Measurements from ENCODE around the gene LRTM1.

Gene LRTM1

DNA sequence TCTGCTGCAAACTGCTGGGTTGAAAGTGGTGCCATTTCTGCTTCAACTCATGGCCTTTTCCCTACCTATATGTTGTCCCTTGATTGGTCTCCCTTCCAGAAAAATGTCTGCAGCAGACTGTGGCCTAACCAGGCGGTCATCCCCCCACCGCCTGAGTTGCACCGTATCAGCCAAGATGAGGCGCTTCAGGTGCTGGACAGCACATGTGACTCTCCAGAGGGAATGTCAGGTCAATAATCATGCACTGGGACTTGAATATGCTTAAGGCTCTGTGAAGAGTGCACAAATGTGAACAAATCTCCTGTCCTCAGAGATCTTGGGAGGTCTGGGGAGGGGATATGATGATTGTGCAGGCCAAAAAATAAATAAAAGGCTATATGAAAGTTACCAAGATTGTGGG is 32.2 kb downstream of the LRTM1 start:
- H3K4me1 Mint-ChIP-seq (ENCODE audit: low read depth) = no peaks in the 10 kb centered on the region
- no peak overlapping the region for H3K27ac Mint-ChIP-seq
- H3K4me3 Mint-ChIP-seq = no peak overlapping the region
- DNase-seq (ENCODE audit: low spot score) = no peak
- H3K27me3 Mint-ChIP-seq (ENCODE audit: low read depth) = no peaks in the 10 kb centered on the region
- no peaks in the 10 kb centered on the region for H3K36me3 Mint-ChIP-seq (ENCODE audit: low read depth)
- H3K9me3 Mint-ChIP-seq = no peaks in the 10 kb centered on the region

DNA sequence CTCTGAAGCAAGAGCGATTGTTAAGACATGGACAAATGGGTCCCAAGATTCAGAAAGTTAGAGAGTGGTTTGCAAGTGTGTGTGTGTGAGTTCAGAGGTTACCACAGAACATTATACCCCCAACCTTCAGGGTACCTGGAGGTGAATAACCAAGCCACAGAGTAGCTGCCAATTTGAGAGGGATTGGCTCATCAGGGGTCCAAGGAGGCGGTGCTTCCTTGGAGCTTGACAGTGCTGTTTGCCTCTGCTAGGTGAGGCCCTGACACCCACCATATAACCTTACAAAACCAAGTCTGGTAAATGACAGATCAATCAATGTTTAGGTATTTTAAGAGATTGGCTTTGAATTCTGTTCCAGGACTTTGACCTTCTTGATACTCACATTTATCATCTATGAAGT is 35.7 kb downstream of the LRTM1 start:
- H3K27ac Mint-ChIP-seq = no peak overlapping the region
- no peaks in the 10 kb centered on the region for H3K9me3 Mint-ChIP-seq
- no peak overlapping the region for H3K4me3 Mint-ChIP-seq
- H3K27me3 Mint-ChIP-seq (ENCODE audit: low read depth) = no peaks in the 10 kb centered on the region
- H3K4me1 Mint-ChIP-seq (ENCODE audit: low read depth) = no peaks in the 10 kb centered on the region
- H3K36me3 Mint-ChIP-seq (ENCODE audit: low read depth) = no peaks in the 10 kb centered on the region
- DNase-seq (ENCODE audit: low spot score) = no peak

DNA sequence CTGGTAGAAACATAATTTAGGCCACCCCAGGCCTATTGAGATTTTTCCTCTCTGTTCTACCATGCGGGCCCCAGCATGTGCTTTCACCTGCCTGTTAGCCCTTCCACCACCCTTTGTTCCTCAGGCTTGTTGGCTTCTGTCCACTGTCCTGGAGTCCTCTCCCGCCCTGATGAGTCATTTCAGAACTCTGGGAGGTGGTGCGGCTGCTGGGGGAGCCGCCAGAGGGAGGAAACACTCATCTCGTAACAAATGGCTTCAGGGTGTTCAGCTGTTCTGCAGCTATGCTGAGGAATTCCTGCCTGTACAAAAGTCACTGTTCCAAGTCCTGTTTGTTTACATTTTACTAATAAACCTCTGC is 36.3 kb downstream of the LRTM1 start:
- Mint-ChIP-seq H3K9me3 (no peaks in the 10 kb centered on the region), H3K36me3 (ENCODE audit: low read depth) (no peaks in the 10 kb centered on the region), H3K4me1 (ENCODE audit: low read depth) (no peaks in the 10 kb centered on the region), H3K4me3 (no peak overlapping the region), H3K27ac (no peak overlapping the region), H3K27me3 (ENCODE audit: low read depth) (no peaks in the 10 kb centered on the region)
- no peak for DNase-seq (ENCODE audit: low spot score)

DNA sequence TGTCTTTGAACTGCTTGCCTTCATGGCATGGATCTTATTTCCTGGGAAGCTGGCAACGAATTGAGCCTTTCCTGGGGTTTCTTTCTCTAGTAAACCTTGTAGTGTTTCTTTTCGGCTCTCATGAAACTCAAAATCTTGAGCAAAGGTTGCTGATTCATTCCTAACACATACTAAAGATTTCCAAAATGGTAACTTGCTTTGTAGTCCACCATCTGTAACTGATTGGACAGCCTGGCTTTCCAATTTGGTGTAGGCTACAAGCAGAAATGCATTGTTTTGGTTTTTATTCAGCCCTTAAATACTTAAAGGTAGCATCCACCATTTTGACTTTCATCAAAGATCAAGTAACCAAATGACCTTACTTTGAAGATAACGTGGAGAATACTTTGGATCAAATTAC is 38.1 kb downstream of the LRTM1 start:
- Mint-ChIP-seq H3K27me3 (ENCODE audit: low read depth) (no peaks in the 10 kb centered on the region), H3K4me3 (no peak overlapping the region), H3K4me1 (ENCODE audit: low read depth) (no peaks in the 10 kb centered on the region)

DNA sequence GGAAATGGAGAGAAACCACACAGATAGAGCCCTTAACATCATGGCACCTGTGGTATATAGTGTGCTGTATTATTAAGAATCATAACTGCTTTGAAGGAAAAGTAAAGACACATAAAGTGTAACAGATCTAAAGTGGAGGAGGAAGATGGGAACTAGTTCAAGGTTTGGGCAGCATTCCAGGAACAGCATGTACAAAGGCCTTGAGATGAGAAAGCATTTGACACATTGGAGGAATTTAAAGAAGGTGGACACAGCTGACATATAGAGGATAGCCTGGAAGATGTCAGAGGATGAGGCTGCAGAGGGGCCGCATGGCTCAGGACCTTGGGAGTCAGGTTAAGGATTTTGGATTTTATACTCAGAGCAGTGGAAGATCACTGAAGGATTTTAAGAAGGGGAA is 39.0 kb downstream of the LRTM1 start:
- H3K4me3 Mint-ChIP-seq = no peak overlapping the region
- H3K4me1 Mint-ChIP-seq (ENCODE audit: low read depth) = no peaks in the 10 kb centered on the region
- H3K9me3 Mint-ChIP-seq = no peaks in the 10 kb centered on the region
- H3K27ac Mint-ChIP-seq = no peak overlapping the region
- H3K36me3 Mint-ChIP-seq (ENCODE audit: low read depth) = no peaks in the 10 kb centered on the region
- H3K27me3 Mint-ChIP-seq (ENCODE audit: low read depth) = no peaks in the 10 kb centered on the region
- DNase-seq (ENCODE audit: low spot score) = no peak

More for the DNA sequence above, 38.1 kb downstream of the LRTM1 start:
- DNase-seq (ENCODE audit: low spot score) = no peak
- Mint-ChIP-seq H3K36me3 (ENCODE audit: low read depth) (no peaks in the 10 kb centered on the region), H3K27ac (no peak overlapping the region), H3K9me3 (no peaks in the 10 kb centered on the region)

DNA sequence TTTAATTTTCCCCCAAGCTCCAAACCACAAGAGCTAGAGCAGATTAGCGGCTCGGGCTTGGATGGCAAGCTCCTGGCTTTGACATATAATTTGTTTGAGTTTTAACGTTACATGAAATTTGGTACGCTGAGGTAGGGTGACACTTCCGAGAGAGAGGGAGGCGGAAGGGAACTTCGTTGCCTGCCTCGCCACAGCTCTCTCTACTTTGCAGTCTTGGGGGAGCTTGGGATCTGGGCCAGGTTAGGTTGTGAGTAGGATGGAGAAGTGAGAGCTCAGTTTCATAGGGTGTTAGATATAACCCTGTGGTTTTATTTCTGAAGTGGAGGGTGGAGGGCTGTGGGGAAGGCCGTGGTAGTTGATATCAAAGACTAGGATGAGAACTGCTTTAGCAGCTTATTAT is 39.7 kb downstream of the LRTM1 start:
- Mint-ChIP-seq H3K27me3 (ENCODE audit: low read depth) (no peaks in the 10 kb centered on the region), H3K27ac (no peak overlapping the region), H3K9me3 (no peaks in the 10 kb centered on the region), H3K36me3 (ENCODE audit: low read depth) (no peaks in the 10 kb centered on the region), H3K4me3 (no peak overlapping the region), H3K4me1 (ENCODE audit: low read depth) (no peaks in the 10 kb centered on the region)
- DNase-seq (ENCODE audit: low spot score) = no peak

DNA sequence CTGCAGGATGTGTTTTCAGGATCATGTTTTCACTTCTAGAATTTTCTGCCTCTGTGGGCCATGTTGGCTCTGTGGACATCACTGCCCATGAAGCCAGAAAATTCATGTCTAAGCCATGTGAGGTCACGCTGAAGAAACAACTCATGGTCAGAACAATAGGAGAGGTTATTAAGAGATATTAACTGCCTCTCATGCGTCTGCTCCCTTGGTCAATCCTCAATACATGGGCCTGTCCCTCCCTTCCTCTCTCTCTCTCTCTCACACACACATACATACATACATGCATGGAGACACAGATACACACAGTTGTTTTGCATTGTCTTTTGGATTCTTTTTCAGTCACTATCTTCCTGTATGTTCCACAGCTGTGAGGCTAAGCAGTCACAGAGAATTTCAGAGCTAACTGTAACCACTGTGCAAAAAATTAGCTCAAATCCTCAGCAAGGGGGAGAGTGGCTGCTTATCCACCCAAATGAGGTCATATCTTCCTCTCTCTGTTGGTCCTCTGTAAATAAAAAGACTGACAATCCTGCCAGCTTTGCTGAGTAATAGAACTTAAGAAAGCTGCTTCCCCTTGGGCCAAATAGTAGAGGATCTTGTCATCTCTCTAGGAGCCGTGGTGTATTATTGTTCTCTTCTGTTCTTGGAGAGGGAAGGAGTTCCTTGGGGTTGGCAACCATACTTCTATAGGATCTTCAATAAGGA is 45.6 kb downstream of the LRTM1 start:
- Mint-ChIP-seq H3K4me3 (no peak overlapping the region), H3K36me3 (ENCODE audit: low read depth) (no peaks in the 10 kb centered on the region), H3K9me3 (no peaks in the 10 kb centered on the region), H3K27ac (no peak overlapping the region), H3K4me1 (ENCODE audit: low read depth) (no peaks in the 10 kb centered on the region), H3K27me3 (ENCODE audit: low read depth) (no peaks in the 10 kb centered on the region)
- no peak for DNase-seq (ENCODE audit: low spot score)

DNA sequence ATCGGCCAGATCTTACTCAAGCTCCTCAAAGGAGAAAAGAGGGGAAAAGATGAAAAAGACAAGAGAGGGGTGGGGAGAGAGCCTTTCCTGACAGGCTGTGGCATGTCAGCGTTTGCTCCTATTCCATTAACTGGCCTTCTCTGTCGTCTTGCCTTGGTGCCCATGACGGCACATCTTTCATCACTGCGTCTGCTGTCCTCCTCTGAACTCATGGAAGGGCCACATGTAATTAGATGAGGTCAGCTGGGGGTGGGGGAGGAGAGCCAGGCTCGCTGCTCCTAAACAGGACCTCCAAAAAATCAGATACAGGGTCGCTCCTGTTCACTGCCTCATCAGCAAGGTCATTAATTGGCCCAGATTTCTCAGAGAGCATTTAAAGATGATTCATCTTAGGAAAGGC is 49.7 kb downstream of the LRTM1 start:
- H3K27me3 Mint-ChIP-seq (ENCODE audit: low read depth) = no peaks in the 10 kb centered on the region
- no peak overlapping the region for H3K27ac Mint-ChIP-seq
- H3K36me3 Mint-ChIP-seq (ENCODE audit: low read depth) = no peaks in the 10 kb centered on the region

DNA sequence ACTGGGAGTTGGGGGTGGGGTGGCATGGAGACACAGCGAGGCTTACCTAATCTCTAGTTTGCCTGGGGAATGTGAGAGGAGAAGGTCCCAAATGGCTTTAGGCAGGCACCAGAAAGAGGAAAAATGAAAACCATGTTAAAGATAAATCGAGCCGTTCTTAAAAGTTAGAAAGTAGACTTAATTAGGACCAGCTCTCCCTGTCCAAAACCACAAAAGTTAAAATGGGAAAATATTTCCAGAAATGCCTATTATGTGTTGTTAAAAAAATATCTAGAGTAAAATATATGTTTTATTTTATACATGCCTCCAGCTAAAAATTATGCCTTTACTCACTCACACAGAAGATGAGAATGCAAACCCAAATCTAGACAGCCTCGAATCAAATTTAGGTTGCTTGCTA is 50.1 kb downstream of the LRTM1 start:
- Mint-ChIP-seq H3K9me3 (no peaks in the 10 kb centered on the region), H3K36me3 (ENCODE audit: low read depth) (no peaks in the 10 kb centered on the region), H3K27ac (no peak overlapping the region), H3K4me3 (no peak overlapping the region), H3K4me1 (ENCODE audit: low read depth) (no peaks in the 10 kb centered on the region), H3K27me3 (ENCODE audit: low read depth) (no peaks in the 10 kb centered on the region)
- no peak for DNase-seq (ENCODE audit: low spot score)

More for the DNA sequence above, 49.7 kb downstream of the LRTM1 start:
- Mint-ChIP-seq H3K4me1 (ENCODE audit: low read depth) (no peaks in the 10 kb centered on the region), H3K9me3 (no peaks in the 10 kb centered on the region), H3K4me3 (no peak overlapping the region)
- DNase-seq (ENCODE audit: low spot score) = no peak

DNA sequence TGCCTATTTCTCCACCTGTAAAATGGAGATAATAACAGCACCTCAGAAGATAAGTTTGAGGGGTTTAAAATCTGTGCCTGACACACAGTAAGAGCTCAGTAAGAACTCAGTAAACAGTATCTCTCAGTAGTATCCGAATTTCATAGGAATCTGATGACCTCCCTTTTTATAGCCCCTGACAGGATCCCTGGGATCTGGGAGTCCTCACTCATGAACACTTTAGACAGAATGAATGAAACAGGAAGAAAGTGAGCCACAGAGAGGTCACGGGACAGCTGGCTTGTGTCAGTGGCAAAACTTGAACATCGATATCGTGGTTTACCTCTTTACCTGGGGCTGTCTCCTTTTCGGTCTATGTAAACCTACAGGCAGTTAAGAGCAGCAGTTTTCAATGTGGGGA is 51.2 kb downstream of the LRTM1 start:
- no peaks in the 10 kb centered on the region for H3K4me1 Mint-ChIP-seq (ENCODE audit: low read depth)
- no peak for DNase-seq (ENCODE audit: low spot score)
- H3K4me3 Mint-ChIP-seq = no peak overlapping the region
- H3K27ac Mint-ChIP-seq = no peak overlapping the region
- H3K27me3 Mint-ChIP-seq (ENCODE audit: low read depth) = no peaks in the 10 kb centered on the region
- no peaks in the 10 kb centered on the region for H3K36me3 Mint-ChIP-seq (ENCODE audit: low read depth)
- no peaks in the 10 kb centered on the region for H3K9me3 Mint-ChIP-seq

DNA sequence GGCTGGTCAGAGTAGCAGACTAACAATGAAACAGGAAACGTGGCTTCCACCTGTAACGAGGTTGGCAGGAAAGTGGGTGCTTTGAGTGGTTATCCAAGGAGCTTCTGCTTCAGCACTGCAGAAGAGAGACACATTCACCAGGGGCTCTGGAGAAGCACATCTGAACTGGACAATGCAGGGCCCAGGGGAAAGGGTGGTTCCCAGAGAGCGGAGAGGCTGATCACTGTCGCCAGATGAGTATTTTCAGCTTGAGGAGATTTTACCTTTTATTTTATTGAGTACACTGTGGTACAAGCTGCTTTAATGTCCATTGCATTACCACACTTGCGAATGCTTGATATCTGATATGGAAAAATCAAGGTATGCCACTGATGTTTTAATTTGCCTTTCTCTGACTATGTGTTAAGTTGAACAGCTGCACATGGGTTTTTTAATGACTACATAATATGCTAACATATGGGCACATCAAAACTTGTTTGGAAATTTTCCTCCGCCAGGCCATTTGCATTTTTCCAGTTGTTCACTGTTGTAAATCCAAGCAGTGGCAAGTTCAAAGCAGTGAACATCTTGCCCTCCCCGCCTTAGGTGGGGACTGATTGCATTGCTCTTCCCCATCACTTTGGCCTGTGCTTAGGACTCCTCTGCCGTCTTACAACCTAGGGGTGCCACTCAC is 52.1 kb downstream of the LRTM1 start:
- Mint-ChIP-seq H3K36me3 (ENCODE audit: low read depth) (no peaks in the 10 kb centered on the region), H3K27me3 (ENCODE audit: low read depth) (no peaks in the 10 kb centered on the region), H3K4me1 (ENCODE audit: low read depth) (no peaks in the 10 kb centered on the region)

DNA sequence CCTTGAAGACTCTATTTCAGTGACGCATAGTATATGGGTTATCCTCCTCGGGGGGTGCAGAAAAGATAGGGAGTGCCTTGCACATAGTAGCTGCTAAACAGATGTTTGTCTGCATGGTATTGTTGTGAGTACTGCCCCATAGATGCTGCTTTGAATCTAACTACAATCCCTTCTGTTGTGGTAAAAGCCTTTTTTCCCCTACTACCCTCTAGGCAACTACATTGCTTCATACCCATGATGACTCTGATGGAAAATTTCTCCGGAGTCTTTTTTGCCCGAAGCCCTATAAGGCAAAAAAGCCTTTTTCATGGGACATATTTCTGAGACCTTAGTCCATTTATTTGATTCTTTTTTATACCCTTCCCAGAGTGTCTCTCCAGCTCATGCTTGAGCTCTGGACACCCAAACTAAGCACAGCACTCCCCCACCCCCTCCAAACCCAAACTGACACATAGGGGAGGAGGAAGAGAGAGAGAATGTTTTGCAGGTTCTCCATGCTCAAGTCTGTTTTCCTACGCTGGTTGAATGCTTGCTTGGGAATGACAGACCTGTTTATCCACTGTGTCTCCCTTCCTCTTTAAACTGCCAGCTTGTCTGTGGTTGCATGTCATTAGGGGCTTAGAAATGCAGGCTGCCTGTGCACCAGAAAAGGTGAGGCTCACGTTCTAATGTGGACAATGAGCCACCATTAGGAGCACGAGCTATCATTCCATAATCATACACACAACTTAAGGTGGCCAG is 52.9 kb downstream of the LRTM1 start:
- H3K9me3 Mint-ChIP-seq = no peaks in the 10 kb centered on the region
- no peaks in the 10 kb centered on the region for H3K36me3 Mint-ChIP-seq (ENCODE audit: low read depth)

More for the DNA sequence above, 52.1 kb downstream of the LRTM1 start:
- Mint-ChIP-seq H3K9me3 (no peaks in the 10 kb centered on the region), H3K4me3 (no peak overlapping the region), H3K27ac (no peak overlapping the region)
- DNase-seq (ENCODE audit: low spot score) = no peak

DNA sequence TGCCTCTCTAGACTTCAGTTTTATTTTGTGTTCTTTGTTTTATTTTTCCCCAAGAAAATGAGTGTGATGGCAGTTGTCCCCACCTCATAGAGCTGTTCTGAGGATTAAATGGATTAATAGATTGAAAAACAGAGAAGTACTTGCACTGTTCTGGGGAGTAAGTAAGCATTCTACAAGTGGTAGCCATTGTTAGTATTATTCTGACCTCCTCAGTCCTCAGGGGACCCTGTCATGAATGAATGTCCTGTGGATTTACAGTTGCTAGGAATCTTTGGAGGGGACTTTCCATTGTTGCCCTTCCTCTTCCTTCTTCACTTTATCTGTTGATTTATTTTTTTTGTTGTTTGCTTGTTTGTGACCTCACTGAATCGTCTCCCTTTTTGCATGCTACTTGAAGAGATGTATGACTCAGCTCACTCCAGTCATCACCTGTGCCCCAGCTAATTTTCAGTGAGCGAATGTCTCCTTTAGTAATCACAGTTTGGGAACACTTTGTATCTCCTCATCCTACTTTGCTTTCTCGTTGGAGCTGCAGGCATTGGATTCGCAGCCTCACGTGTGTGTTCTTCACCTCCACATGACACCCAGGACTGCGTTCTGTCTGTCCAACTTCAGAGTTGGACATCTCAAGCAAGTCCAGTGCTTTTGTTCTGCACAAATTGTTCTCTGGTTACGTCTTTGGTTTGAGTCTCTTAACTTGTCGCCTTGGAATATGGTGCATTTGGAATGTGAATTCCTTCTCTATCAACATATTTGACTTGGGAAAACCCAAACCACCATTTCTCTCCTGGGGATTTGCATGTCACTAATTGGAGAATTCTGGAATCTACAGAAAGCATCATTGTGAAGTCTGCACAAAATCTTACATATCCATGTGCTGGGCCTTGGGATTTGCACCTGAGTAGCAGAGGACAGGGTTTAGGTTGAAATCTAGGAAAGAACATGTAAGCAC is 54.5 kb downstream of the LRTM1 start:
- Mint-ChIP-seq H3K36me3 (ENCODE audit: low read depth) (no peaks in the 10 kb centered on the region), H3K4me3 (no peak overlapping the region), H3K27me3 (ENCODE audit: low read depth) (no peaks in the 10 kb centered on the region), H3K9me3 (no peaks in the 10 kb centered on the region), H3K4me1 (ENCODE audit: low read depth) (no peaks in the 10 kb centered on the region), H3K27ac (no peak overlapping the region)
- no peak for DNase-seq (ENCODE audit: low spot score)

More for the DNA sequence above, 52.9 kb downstream of the LRTM1 start:
- no peak for DNase-seq (ENCODE audit: low spot score)
- Mint-ChIP-seq H3K27ac (no peak overlapping the region), H3K4me1 (ENCODE audit: low read depth) (no peaks in the 10 kb centered on the region), H3K4me3 (no peak overlapping the region), H3K27me3 (ENCODE audit: low read depth) (no peaks in the 10 kb centered on the region)

Data from T-helper 2 cell treated with Interferon-gamma antibody and Interleukin-4, amounts not matched to agents 5 μg/mL and 100 μg/mL, for 36 hours (primary cell).